ENCODE results near the gene CC2D1B.

CC2D1B gene, protein sequence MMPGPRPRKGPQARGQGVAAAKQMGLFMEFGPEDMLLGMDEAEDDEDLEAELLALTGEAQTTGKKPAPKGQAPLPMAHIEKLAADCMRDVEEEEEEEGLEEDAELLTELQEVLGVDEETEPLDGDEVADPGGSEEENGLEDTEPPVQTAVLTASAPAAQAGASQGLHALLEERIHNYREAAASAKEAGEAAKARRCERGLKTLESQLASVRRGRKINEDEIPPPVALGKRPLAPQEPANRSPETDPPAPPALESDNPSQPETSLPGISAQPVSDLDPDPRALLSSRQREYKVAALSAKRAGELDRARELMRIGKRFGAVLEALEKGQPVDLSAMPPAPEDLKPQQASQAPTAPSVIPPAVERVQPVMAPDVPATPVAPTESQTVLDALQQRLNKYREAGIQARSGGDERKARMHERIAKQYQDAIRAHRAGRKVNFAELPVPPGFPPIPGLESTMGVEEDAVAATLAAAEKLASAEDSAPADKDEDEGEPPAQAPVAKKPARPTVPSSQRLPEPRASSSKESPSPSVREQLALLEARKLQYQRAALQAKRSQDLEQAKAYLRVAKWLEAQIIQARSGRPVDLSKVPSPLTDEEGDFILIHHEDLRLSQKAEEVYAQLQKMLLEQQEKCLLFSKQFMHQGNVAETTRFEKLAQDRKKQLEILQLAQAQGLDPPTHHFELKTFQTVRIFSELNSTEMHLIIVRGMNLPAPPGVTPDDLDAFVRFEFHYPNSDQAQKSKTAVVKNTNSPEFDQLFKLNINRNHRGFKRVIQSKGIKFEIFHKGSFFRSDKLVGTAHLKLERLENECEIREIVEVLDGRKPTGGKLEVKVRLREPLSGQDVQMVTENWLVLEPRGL

DNA sequence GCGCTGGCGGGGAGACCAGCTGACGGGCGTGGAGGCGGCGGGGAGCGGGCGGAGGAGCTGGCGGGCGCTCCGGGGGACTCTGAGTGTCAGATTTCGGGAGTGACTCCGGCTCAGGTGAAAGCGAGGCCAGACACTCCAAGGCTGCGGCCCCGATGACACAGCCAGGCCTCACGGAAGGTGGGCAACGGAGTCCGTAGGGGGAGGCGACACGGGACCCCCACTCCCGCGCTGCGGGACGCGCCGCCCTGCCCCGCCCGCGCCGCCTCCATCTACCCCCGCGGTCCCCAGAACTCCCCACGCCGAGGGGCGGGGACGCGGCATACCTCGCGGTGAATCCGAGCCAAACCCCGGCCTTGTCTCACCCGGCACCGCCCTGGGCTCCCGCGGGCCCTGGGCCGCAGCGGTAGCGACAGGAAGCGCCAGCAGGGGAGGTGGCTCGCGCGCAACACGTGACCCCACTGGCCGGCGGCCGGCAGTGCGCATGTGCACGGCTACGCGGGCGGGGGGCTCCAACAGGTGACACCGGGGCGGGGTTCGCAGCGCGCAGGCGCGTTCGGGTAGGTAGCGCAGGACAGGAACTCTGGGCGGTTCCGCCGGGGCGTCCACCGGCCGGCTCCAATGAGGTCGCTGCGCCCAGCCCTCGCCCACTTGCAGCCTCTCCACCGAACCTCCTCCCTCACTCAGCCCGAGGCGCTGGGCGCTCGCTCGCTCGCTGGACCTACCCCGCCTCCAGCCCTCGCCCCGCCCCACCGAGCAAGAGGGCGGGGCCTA lies at the start of gene CC2D1B:
Gene CC2D1B (minus strand): TSS at position 460 of the 771 bp plus-strand sequence. CDS start 1,585 bp downstream, outside the sequence.
- TF ChIP-seq, protein P1, sequence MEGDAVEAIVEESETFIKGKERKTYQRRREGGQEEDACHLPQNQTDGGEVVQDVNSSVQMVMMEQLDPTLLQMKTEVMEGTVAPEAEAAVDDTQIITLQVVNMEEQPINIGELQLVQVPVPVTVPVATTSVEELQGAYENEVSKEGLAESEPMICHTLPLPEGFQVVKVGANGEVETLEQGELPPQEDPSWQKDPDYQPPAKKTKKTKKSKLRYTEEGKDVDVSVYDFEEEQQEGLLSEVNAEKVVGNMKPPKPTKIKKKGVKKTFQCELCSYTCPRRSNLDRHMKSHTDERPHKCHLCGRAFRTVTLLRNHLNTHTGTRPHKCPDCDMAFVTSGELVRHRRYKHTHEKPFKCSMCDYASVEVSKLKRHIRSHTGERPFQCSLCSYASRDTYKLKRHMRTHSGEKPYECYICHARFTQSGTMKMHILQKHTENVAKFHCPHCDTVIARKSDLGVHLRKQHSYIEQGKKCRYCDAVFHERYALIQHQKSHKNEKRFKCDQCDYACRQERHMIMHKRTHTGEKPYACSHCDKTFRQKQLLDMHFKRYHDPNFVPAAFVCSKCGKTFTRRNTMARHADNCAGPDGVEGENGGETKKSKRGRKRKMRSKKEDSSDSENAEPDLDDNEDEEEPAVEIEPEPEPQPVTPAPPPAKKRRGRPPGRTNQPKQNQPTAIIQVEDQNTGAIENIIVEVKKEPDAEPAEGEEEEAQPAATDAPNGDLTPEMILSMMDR (IDR thresholded peaks at IDR 0.05) = no peak

DNA sequence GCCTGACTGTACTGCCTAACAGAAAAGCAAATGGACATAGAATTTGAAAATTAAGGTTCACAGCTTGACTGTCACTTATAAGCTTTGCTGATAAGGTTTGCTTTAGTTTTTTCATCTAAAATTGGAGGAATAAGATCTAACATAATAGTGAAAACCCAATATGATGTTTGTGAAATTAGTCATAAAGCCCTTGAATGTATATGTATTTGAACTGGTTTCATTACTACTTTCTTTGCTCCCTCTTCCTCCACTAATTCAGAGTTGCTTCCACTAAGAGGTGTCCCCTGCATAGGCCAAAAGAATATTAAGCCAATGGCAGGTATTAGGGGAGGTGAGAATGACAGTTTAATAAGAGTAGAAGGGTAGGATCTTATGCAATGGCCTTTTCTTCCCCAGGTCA lies 48.9 kb upstream of the CC2D1B start:
- TF ChIP-seq, protein P1 (IDR thresholded peaks at IDR 0.05) = no peak

DNA sequence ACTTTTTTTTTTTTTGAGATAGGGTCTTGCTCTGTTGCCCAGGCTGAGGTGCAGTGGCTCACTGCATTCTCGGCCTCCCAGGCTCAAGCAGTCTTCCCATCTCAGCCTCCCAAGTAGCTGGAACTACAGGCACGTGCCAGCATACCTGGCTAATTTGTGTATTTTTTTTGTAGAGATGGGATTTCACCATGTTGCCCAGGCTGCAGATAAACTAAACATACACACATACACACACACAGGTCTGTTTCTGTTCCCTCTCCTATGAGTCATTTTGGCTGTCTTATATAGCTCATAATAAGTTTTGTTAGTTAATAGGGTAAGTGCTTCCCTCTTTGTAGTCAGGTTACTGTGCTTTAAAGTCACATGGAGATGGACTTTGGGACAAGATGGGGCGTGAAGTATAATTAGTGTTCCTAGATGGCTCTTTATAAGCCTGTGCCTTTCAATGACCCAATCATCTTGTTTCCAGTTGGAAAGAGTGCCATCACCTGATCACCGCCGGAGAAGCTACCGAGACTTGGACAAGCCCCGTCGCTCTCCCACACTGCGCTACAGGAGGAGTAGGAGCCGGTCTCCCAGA lies 47.5 kb upstream of the CC2D1B start:
- TF ChIP-seq, protein P1 (IDR thresholded peaks at IDR 0.05) = no peak

DNA sequence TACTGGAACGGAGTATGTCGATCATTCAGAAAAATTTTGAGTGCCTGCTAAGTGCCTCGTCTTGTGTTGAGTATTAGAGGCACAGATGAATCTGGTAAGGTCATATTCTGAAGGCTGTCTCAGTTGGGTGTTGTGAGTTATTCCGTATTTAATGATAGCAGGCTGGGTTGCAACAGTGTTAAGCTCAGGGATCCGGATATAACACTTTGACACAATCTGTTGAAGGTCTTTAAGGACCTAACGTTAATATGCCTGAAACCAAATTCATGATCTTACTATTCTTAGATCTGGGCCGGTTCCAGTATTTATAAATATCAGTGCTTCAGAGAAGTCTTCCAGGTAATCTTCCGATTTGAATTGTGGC lies 39.0 kb upstream of the CC2D1B start:
- TF ChIP-seq, protein P1 (IDR thresholded peaks at IDR 0.05) = no peak; the same call in 1 of the 2 replicates

DNA sequence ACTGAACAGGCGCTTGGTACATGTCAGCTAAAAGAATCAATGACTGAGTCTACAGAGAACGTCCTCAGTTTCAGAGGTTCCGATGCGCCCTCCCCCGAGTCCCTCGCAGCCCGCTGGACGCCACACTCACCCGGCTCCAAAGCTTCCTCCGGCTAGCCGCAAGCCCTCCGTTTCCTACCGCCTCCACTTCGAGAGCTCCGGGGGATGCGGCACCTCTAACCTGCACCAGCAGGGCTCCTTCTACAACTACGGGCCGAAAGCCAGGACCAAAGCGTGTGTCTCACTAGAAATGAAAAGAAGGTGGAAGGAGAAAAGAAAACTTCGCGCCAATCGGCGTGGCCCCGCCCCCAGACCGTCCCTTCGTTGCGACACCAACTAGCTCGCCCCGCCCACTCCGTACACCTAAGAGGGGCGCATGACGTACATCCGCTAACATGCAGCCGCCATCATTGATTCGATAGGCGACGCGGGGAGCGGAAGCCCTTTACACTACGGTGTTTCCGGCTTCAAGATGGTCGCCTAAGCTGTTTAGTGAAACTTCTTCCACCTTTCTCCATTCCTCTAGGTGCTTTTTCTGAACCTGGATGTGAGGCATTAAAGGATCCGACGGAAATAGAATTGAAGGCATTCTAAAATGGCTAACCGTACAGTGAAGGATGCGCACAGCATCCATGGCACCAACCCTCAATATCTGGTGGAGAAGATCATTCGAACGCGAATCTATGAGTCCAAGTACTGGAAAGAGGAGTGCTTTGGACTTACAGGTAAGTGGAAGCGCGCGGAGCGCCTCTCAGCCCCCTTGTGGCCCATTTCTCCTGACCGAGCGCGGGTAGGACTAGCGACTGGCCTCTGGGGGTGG lies 38.3 kb upstream of the CC2D1B start, which contains the start of the genes ORC1 and PRPF38A:
Gene ORC1 (minus strand): TSS at position 308 of the 859 bp plus-strand sequence. CDS start 2,200 bp downstream, outside the sequence.
Gene PRPF38A (plus strand): TSS at position 487 of the 859 bp plus-strand sequence. CDS start 148 bp downstream, at position 635.
- TF ChIP-seq, protein P1 (IDR thresholded peaks at IDR 0.05) = peak; percentile 50; the same call in 1 of the 2 replicates

DNA sequence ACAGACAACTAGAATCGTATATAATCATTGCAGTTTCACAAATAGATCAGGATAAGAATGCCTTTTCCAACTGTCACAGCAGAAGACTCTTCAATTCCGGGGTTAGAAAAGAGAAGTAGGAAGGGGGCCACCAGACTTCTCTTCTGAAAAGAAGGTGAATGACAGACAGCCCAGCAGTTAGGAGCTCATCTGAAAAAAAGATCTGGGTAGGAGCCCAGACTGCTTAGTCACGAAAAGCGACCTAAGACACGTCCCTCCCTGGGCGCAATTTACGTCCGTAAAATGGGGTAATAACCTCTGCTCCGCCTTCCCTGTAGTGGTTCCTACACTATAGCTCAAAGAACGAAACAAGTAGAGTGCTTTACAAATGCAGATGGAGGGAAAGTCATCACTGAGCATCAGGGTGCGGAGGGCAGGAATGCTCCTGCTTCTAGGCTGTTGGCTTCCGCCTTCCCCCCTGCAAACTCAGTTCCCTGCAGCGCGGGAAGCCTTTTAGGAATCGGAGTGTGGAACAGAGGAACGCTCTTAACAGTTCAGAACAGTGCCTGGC lies 37.6 kb upstream of the CC2D1B start:
- TF ChIP-seq, protein P1 (IDR thresholded peaks at IDR 0.05) = no peak

All from LNCAP (cell line).